HEK293 (cell line): ENCODE results near the gene KLHL17.

Experiments
- CTCF ChIA-PET: fragments of 350-600 bp; formaldehyde crosslinking; extraction: SDS; loops from one replicate; lab custom pipeline; 2021; ENCODE audit warnings: antibody characterized with exemption; lab: Yijun Ruan, JAX
- POLR2A ChIA-PET: fragments of 300-600 bp; formaldehyde crosslinking; extraction: SDS; loops from one replicate; lab custom pipeline; 2020; ENCODE audit warnings: antibody characterized with exemption, inconsistent platforms; lab: Yijun Ruan, JAX
- H3K27ac ChIP-seq: fragments of 200-500 bp; sonication (Bioruptor generic); 2 replicates; pipeline ENCODE4 v1.5.1; 2014; ENCODE audit warnings: low read depth, low read length, control low read depth, inconsistent platforms; ENCODE audit errors: extremely low read depth
- H3K36me3 ChIP-seq, 2 experiments: fragments of 200-500 bp in 1 of 2; sonication (Bioruptor generic) in 1 of 2; 1 replicate in 1 of 2; 2 replicates in 1 of 2; pipeline ENCODE4 v1.5.1; 2014 to 2017; ENCODE audit warnings: inconsistent platforms in 2 of 2, low read length in 2 of 2; ENCODE audit not compliant: control insufficient read depth in 2 of 2, insufficient read depth in 1 of 2
- H3K4me1 ChIP-seq: fragments of 200-500 bp; sonication (Bioruptor generic); 2 replicates; pipeline ENCODE4 v1.5.1; 2014; ENCODE audit warnings: mild to moderate bottlenecking, low read length, inconsistent platforms; ENCODE audit not compliant: control insufficient read depth, insufficient read depth
- H3K4me3 ChIP-seq: 2 replicates; pipeline ENCODE4 v1.5.1; 2011; ENCODE audit warnings: low read depth, mild to moderate bottlenecking, control low read depth, low read length, moderate library complexity
- H3K9me3 ChIP-seq: fragments of 200-500 bp; sonication (Bioruptor generic); 2 replicates; pipeline ENCODE4 v1.5.1; 2014; ENCODE audit warnings: low read depth, low read length, inconsistent platforms; ENCODE audit not compliant: control insufficient read depth, insufficient read depth
- GLIS2 ChIP-seq: fragments of 450-650 bp; formaldehyde crosslinking; IDR thresholded peaks from 2 replicates; pipeline ENCODE4 v1.5.1; 2016; ENCODE audit warnings: missing biosample characterization, missing genetic modification characterization
- HIC1 ChIP-seq: fragments of 450-650 bp; formaldehyde crosslinking; IDR thresholded peaks from 2 replicates; pipeline ENCODE4 v1.5.1; 2016; ENCODE audit warnings: missing biosample characterization, missing genetic modification characterization
- KLF10 ChIP-seq: fragments of 450-650 bp; IDR thresholded peaks from 2 replicates; pipeline ENCODE4 v1.5.1; 2018; ENCODE audit warnings: missing biosample characterization, mild to moderate bottlenecking, missing genetic modification characterization
- OSR2 ChIP-seq: fragments of 450-650 bp; formaldehyde crosslinking; IDR thresholded peaks from 2 replicates; pipeline ENCODE4 v1.5.1; 2016; ENCODE audit warnings: missing biosample characterization, missing genetic modification characterization
- TCF7L2 ChIP-seq: IDR thresholded peaks from 2 replicates; pipeline ENCODE4 v1.6.1; 2011; ENCODE audit warnings: low read depth, mild to moderate bottlenecking, inconsistent platforms, low read length, moderate library complexity, borderline replicate concordance
- WT1 ChIP-seq: fragments of 450-650 bp; formaldehyde crosslinking; IDR thresholded peaks from 2 replicates; pipeline ENCODE4 v1.5.1; 2016; ENCODE audit warnings: missing biosample characterization, missing genetic modification characterization
- ZBTB10 ChIP-seq: fragments of 450-650 bp; formaldehyde crosslinking; IDR thresholded peaks from 2 replicates; pipeline ENCODE4 v1.5.1; 2016; ENCODE audit warnings: missing biosample characterization, missing genetic modification characterization
- ZBTB6 ChIP-seq: fragments of 450-650 bp; formaldehyde crosslinking; IDR thresholded peaks from 2 replicates; pipeline ENCODE4 v1.5.1; 2017; ENCODE audit warnings: missing biosample characterization, missing genetic modification characterization
- ZBTB7A ChIP-seq: fragments of 450-650 bp; formaldehyde crosslinking; IDR thresholded peaks from 2 replicates; pipeline ENCODE4 v1.5.1; 2016; ENCODE audit warnings: low read depth, missing biosample characterization, missing genetic modification characterization
- ZBTB8A ChIP-seq: fragments of 450-650 bp; formaldehyde crosslinking; IDR thresholded peaks from 2 replicates; pipeline ENCODE4 v1.5.1; 2016; ENCODE audit warnings: missing biosample characterization, missing genetic modification characterization
- ZFHX2 ChIP-seq: fragments of 450-650 bp; formaldehyde crosslinking; conservative IDR thresholded peaks from 2 replicates; pipeline ENCODE4 v1.5.1; 2016; ENCODE audit warnings: missing biosample characterization, missing genetic modification characterization
- ZNF248 ChIP-seq: fragments of 450-650 bp; formaldehyde crosslinking; IDR thresholded peaks from 2 replicates; pipeline ENCODE4 v1.5.1; 2017; ENCODE audit warnings: missing biosample characterization, missing genetic modification characterization
- ZNF280C ChIP-seq: fragments of 450-650 bp; formaldehyde crosslinking; IDR thresholded peaks from 2 replicates; pipeline ENCODE4 v1.5.1; 2016; ENCODE audit warnings: missing biosample characterization, missing genetic modification characterization
- ZNF341 ChIP-seq: fragments of 450-650 bp; formaldehyde crosslinking; IDR thresholded peaks from 2 replicates; pipeline ENCODE4; 2016; ENCODE audit warnings: low read depth, missing biosample characterization, missing genetic modification characterization
- ZNF404 ChIP-seq: fragments of 450-650 bp; formaldehyde crosslinking; IDR thresholded peaks from 2 replicates; pipeline ENCODE4 v1.5.1; 2017; ENCODE audit warnings: missing biosample characterization, missing genetic modification characterization
- ZNF423 ChIP-seq: fragments of 450-650 bp; formaldehyde crosslinking; IDR thresholded peaks from 2 replicates; pipeline ENCODE4 v1.5.1; 2016; ENCODE audit warnings: missing biosample characterization, missing genetic modification characterization
- ZNF433 ChIP-seq: fragments of 450-650 bp; formaldehyde crosslinking; IDR thresholded peaks from 2 replicates; pipeline ENCODE4 v1.5.1; 2016; ENCODE audit warnings: missing biosample characterization, missing genetic modification characterization, low read depth
- ZNF473 ChIP-seq: fragments of 450-650 bp; formaldehyde crosslinking; IDR thresholded peaks from 2 replicates; pipeline ENCODE4 v1.5.1; 2017; ENCODE audit warnings: missing biosample characterization, missing genetic modification characterization
- ZNF530 ChIP-seq: fragments of 450-650 bp; formaldehyde crosslinking; IDR thresholded peaks from 2 replicates; pipeline ENCODE4 v1.5.1; 2016; ENCODE audit warnings: low read depth, missing biosample characterization, missing genetic modification characterization
- ZNF561 ChIP-seq: fragments of 450-650 bp; IDR thresholded peaks from 2 replicates; pipeline ENCODE4 v1.5.1; 2018; ENCODE audit warnings: missing biosample characterization, missing genetic modification characterization, borderline replicate concordance
- ZNF610 ChIP-seq: fragments of 450-650 bp; formaldehyde crosslinking; IDR thresholded peaks from 2 replicates; pipeline ENCODE4 v1.5.1; 2016; ENCODE audit warnings: missing biosample characterization, missing genetic modification characterization, borderline replicate concordance
- ZNF629 ChIP-seq: fragments of 450-650 bp; formaldehyde crosslinking; IDR thresholded peaks from 2 replicates; pipeline ENCODE4 v1.5.1; 2017; ENCODE audit warnings: missing biosample characterization, missing genetic modification characterization
- ZNF670 ChIP-seq: fragments of 450-650 bp; formaldehyde crosslinking; IDR thresholded peaks from 2 replicates; pipeline ENCODE4 v1.5.1; 2016; ENCODE audit warnings: missing biosample characterization, missing genetic modification characterization, low read depth
- ZNF792 ChIP-seq: fragments of 450-650 bp; formaldehyde crosslinking; IDR thresholded peaks from 2 replicates; pipeline ENCODE4 v1.5.1; 2016; ENCODE audit warnings: missing biosample characterization, missing genetic modification characterization
- ZNF837 ChIP-seq: fragments of 450-650 bp; formaldehyde crosslinking; IDR thresholded peaks from 2 replicates; pipeline ENCODE4 v1.5.1; 2016; ENCODE audit warnings: missing biosample characterization, missing genetic modification characterization

The KLHL17 gene

GRCh38 chr1:918353-918752 lies 42.0 kb upstream of the KLHL17 start:
- H3K36me3 ChIP-seq, result peaks cover 0 to 22% of the 10 kb centered on the region in 2 experiments; a peak in 1 of 3 replicates
- H3K9me3 ChIP-seq, result no peaks in the 10 kb centered on the region
- CTCF ChIA-PET, result interaction anchor here (0.6 to 1.2 kb wide), 2 partner anchors 10 to 89 kb away, joined by 3 to 4 read pairs; no protein-coding TSS in a partner anchor
- H3K4me3 ChIP-seq, result no peak overlapping the region
- POLR2A ChIA-PET, result interaction anchor here (0.5 to 5.2 kb wide), 4 partner anchors 13 to 40 kb away, joined by 4 to 106 read pairs (median 12); partner anchors contain the start of gene NOC2L
- no peak for TF ChIP-seq ZNF629 (tag by site-specific recombination)
- peak; percentile 53 for TF ChIP-seq ZNF341 (tag by site-specific recombination)
- TF ChIP-seq, all 188 proteins: peak for 1
- Histone ChIP-seq H3K27ac (no peak overlapping the region; the same call in 1 of the 2 replicates), H3K4me1 (peaks cover 32% of the 10 kb centered on the region)

GRCh38 chr1:918843-919242 lies 41.5 kb upstream of the KLHL17 start:
- POLR2A ChIA-PET, result interaction anchor here (0.5 to 5.2 kb wide), 5 partner anchors 11 to 30 kb away, joined by 3 to 106 read pairs (median 14); no protein-coding TSS in a partner anchor

GRCh38 chr1:919271-919872 lies 41.0 kb upstream of the KLHL17 start:
- H3K36me3 ChIP-seq, result peaks cover 0 to 22% of the 10 kb centered on the region in 2 experiments; a peak in 1 of 3 replicates
- H3K4me3 ChIP-seq, result no peak overlapping the region
- H3K4me1 ChIP-seq, result peaks cover 32% of the 10 kb centered on the region
- no peak overlapping the region for H3K27ac ChIP-seq
- no peaks in the 10 kb centered on the region for H3K9me3 ChIP-seq
- ChIA-PET POLR2A (interaction anchor here (0.9 to 5.2 kb wide), 4 partner anchors 11 to 30 kb away, joined by 3 to 106 read pairs (median 14); no protein-coding TSS in a partner anchor), CTCF (interaction anchor here (0.6 to 2.4 kb wide), 3 partner anchors 11 to 20 kb away, joined by 3 to 17 read pairs (median 3); no protein-coding TSS in a partner anchor)
- TF ChIP-seq HIC1 (tag by site-specific recombination) (peak; percentile 65), ZNF670 (no peak), ZBTB6 (tag by site-specific recombination) (no peak), ZNF792 (no peak), ZNF248 (tag by site-specific recombination) (no peak), ZNF433 (no peak), ZNF610 (tag by site-specific recombination) (no peak), ZNF280C (tag by site-specific recombination) (no peak), ZBTB8A (tag by site-specific recombination) (peak; percentile 51; the same call in 1 of the 2 replicates), OSR2 (tag by site-specific recombination) (no peak), ZNF629 (tag by site-specific recombination) (no peak)

More at GRCh38 chr1:918843-919242, 41.5 kb upstream of the KLHL17 start:
- H3K4me3 ChIP-seq, result no peak overlapping the region
- H3K27ac ChIP-seq, result no peak overlapping the region; the same call in 1 of the 2 replicates
- H3K4me1 ChIP-seq, result peaks cover 32% of the 10 kb centered on the region
- peaks cover 0 to 22% of the 10 kb centered on the region in 2 experiments; a peak in 1 of 3 replicates for H3K36me3 ChIP-seq
- H3K9me3 ChIP-seq, result no peaks in the 10 kb centered on the region
- TF ChIP-seq ZBTB10 (tag by site-specific recombination) (no peak), GLIS2 (tag by site-specific recombination) (no peak), ZNF561 (no peak), ZNF423 (tag by site-specific recombination) (no peak), ZNF670 (no peak), ZNF530 (no peak), WT1 (tag by site-specific recombination) (no peak), TCF7L2 (no peak), KLF10 (tag by site-specific recombination) (no peak), ZNF473 (tag by site-specific recombination) (no peak), ZNF404 (tag by site-specific recombination) (no peak), ZNF837 (tag by site-specific recombination) (no peak), ZFHX2 (no peak), ZBTB7A (tag by site-specific recombination) (no peak)
- CTCF ChIA-PET, result interaction anchor here (0.6 to 2.4 kb wide), 4 partner anchors 11 to 88 kb away, joined by 3 to 17 read pairs (median 4); no protein-coding TSS in a partner anchor
